Activated T-helper 1 cell treated with Interleukin-2 at 50 U/mL for 16 hours (primary cell): ENCODE results near the gene COL12A1.

Experiments used
- DNase-seq: peaks from one replicate; pipeline ENCODE4 v3.0.0-alpha.2; 2020; ENCODE audit warnings: low read depth

The COL12A1 gene

DNA sequence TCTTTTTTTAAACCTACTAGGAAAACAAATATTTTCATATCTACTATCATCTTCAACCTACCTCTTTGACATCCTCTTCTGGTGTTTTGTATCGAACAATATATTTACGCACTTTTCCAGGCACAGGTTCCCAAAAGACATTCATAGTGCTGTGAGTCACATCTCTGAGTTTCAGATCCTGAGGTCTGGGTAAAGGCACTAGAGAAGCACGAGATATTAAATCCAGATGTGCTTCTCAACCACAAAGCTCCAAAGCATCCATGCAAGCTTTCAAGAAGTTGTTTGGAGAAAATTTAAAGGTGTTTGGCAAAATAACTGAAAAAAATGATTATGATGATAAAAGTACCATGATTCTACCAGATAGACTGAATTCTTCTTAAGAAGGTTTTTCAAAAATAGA is 62.7 kb downstream of the COL12A1 start:
- DNase-seq, result no peak

DNA sequence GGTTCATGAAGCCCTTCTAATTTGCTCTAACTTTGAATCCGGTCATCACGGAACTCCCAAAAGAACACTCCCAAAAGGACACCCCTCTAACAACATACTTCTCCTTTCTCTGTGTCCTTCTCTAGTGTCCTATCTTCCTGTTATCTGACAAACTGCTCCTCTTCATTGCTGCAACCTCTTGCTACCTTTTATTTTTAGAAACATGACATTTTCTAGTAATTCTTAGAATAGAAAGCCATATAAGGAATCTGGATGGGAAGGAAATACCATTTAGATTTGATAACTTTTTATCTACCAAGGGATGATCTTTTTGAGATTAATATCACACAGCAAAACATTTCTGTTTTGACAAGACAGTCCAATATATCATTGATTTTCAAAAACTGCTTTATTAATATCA is 63.1 kb downstream of the COL12A1 start:
- DNase-seq, result no peak

DNA sequence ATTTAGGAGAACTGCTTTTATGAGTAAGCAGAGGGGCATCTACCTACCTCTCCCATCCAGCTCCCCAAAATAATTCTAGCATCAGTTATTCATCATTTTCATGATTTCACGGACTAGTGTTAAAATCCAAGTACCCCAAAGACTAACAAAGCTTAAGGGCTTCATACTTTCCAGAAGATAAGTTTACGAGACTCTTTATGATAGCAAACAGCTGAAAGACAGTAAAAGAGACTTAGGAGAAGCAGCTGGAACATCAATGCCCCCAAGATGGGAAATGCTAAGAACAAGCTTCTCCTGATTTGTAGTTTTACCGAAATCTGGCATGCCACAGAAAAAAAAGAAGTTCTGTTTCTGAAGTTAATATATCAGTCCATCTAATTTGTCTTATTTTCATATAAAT is 70.0 kb downstream of the COL12A1 start:
- no peak for DNase-seq

DNA sequence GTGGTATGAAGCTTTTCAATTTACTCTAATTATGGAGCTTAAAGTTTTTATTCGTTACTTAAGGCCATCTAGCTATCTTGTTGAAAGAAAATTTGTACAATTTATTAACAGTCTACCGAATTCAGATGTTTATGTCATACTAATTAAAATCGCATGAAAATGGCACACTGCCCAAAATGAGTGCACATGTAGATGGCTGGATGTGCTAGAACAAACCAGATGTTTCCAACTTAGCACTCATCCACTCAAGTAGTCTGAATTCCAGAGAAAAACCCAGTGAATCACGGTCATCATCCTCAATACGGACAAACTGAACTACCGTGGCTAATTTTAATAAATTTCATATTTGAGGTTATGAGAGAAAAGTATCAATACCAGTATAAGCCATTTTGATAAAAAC is 70.4 kb downstream of the COL12A1 start:
- no peak for DNase-seq

DNA sequence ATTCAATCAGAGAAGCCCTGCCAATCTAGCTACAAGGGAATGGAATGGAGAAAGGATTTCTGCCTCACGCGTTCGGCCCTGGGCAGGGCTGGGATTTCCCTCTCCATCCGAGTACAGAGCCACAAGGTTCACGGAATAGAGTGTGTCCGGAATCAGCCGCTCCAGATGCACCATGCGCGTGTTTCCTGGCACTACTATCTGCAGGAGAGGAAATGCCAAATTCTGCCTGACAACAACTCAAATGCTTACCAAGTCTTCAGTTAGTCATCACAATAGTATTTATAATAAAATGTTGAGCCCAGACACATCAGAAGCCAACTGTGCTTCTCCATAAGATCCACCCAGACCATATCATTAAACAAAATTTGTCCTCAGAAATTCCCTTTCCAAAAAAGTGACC is 75.1 kb downstream of the COL12A1 start:
- no peak for DNase-seq

DNA sequence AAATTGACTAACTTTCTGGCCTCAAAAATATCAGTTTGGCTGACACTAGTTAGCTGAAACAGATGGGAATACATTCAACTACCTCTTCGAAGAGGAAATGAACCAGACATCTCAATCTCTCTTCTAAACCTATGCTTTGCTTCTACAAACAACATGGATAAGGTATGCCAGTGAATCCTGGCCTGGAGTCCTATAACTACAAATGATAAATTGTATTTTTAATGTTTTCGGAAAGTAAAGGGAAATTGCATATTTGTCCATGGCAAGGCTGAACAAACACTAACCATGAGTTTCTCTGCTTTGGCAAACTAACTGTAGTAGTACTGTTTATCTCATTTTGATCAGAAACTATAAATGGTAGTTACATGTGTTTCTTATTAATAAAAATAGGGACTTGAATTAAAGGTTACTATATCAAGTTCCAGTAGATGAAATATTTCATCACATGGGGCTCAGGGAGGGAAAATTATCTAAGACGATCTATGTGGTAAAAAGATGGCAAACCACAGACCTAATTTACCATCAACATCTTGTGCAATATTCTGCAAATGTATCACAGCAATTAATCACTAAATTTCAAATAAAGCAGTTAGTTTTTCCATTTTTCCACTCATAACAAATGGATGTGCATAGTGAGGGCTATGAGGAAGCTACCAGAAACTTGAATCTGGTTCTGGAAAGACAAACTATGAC is 76.8 kb downstream of the COL12A1 start:
- DNase-seq, result no peak

DNA sequence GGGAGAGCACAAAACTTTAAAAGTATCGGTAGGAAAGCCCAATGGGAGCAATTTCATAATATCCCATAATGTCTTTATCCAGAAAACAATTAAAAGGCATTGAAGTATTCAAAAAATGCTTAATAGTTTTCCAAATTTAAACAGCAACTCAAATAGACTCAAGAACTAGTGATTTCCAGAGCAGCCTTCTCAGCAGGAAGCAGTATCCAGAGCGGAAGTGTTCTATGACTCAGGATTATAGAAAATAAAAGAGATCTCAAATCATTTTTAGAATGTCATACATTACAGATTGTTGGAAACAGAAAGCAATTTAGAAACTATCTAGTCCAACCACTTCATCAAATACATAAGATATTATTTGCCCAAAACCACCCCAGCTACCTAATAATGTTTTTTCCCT is 79.3 kb downstream of the COL12A1 start:
- DNase-seq, result no peak

DNA sequence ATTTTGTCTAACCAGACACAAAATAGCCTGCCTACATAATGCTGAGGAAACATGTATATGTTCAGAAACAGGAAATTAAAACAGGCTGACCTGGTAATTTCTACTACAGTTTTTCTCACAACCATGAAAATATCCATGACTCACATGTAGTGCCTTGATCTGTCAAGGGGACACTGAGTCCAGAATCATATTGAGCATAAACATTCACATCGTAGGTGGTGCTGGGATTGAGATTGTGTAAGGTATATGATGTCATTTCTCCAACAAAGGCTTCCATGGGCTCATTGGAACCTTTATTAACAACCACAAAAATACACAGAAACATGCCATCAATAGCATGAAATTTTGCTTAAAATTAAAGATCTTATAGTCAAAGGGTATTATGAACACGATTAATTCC is 80.9 kb downstream of the COL12A1 start:
- DNase-seq, result no peak

DNA sequence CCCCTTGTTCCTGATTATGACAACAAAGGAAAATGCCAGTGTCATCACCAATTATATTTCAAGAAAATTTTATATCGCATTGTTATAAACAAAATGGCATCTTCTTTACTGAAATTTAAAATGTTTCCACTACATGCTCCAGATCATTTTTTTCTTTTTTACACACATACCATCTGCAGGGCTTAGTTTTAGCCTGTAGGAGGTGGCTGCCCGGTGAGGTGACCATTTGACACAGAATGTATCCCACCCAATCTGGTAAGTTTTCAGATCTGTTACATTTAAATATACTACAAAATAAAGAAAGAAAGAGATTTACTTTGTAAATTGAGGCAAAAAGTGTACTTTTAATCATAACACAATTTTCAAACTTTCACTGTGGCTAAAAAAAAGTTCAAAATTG is 81.8 kb downstream of the COL12A1 start:
- no peak for DNase-seq

DNA sequence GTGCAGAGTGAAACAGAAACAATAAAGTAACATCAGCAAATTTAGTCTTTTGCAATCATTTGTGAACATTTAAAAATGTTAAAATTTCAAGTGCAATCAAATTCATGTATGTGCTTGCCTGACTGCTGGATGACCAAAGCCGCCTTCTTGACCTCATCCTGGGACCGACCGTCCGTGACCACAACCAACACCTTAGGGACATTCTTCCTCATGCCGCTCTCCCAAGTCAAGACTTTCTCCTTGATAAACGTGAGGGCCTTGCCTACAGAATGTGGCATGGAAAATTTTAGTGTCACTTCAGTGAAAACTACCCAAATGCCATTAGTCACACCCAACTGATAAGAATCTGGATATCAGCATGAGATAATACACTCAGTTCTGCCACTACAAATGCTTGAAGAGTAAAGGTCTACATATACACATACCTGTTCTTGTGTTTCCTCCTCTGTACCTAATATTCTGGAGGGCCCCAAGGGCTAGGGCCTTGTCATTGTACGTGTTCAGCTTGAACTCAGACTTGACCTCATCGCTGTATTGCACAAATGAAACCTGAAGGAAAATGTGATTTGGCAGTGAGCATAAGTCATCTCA is 86.8 kb downstream of the COL12A1 start:
- no peak for DNase-seq

DNA sequence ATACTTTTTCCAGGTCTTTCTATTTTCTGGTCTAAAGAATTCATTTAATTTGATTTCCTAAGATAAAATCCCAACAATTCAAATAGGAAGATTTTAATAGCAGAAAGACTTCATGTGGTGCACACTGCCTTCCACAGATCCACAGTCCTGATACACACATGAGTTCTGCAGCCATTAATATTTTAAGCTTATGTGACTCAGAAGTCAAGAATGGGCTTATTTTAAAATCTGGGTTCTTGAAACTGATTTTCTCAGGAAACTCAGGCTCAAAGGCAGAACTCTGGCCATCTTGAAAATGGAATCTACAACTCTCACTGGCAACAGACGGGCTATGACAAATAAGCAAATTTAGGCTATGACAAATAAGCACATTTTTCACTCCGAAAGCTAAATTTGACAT is 88.2 kb downstream of the COL12A1 start:
- DNase-seq, result no peak

DNA sequence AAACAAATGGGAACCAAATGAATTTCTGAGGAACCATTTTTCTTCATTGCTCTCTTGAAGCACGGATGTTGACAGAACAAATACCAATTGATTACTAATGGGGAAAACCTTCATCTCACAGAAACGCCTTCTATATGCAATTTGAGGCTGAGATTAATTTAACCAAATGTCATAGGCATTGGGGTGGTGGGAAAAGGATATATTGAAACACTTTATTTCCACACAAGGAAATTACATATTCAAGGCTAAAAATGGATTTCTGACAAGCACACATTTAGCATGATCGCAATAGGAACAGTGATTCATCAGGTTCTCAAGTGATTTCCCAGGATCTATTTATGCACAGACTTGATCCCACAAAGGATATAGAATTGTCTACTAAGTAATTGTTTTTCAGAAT is 88.9 kb downstream of the COL12A1 start:
- no peak for DNase-seq

DNA sequence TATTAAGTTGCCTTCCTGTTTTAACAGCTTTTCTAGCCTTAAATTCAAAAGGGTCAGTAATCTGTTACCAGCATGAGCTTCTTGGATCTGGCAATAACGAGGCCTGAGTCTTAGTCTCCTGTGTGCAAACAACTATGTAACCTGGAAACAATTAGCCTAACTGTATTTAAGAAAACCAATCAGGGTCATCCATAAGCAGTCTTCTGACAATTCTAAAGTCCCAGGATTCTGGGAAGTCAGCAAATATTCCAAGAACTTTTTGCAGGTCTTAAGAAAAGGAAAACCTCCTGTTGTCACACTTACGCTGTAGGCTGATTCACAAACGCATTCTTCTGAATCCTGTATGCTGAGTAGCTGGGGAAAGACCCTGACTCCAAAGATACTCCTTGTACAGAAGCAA is 90.4 kb downstream of the COL12A1 start:
- DNase-seq, result no peak

DNA sequence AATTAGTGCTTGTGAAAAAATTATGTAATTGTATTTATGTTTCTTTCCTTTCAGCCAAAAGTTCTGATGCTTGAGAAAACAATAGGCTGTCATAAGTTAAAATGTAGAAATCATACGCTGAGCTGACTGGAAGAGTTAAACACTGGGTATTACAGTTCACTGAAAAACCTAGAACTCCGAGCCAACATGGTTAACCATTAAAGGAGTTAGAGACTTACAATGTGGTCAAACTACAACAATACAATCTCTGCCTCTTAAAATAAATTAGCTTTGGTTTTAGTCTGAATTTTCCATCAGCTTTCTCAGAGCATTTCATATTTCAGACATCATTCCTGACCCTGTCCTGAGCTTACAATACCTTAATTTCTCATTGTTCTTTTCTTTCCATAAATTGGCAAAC is 91.0 kb downstream of the COL12A1 start:
- DNase-seq, result no peak

DNA sequence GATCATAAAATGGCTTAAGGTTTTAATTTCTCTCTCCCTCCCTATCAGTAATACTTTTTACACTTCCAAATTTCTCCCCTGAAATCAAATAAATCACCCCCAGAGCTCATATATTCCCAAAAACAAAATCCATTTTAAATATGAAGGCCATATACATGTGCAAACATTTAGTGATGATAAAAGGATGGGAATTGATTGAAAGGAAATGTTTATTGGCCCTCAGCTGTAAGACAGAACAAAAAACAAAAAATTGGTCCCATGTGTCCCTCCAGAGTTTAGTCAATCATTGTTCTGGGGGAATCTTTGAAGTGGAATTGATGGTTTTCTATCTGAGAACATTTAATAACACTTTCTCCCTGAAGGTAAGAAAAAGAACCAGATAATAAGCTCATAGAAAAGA is 91.7 kb downstream of the COL12A1 start:
- DNase-seq, result no peak

DNA sequence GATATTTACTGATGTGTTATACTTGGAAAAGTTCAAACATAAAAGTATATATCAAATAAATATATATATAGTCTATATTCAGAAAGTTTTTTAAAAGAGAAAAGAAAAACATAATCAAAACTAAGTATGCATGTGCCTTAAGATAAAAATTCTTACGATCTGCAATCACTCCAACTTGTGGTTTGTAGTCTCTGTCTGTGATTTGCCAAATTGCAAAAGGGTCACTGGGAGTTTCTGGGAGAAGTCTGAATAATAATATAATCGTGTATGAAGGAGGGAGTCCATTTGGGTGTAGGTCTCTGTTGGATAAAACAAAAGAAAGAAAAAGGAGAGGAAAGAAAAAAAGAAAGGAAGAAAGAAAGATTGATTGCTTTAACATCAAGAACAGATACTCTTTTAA is 92.4 kb downstream of the COL12A1 start:
- DNase-seq, result no peak

DNA sequence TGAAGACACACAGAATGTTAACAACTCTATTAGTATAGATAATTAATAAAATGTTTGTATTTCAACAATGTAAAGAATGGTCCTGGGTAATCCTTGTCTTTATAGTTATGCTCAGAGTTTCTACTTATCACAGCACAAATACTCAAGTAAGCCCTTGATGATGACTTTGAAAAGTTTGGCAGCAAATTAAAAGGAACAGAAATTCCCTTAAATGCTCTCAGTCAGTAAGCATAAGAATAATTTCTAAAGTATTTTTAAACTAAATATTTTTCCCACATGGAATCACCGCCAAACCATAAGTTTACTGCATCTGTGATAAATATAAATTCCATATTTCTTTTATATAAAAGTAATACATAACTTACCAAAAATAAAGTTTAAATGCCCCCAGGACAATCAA is 96.1 kb downstream of the COL12A1 start:
- no peak for DNase-seq

DNA sequence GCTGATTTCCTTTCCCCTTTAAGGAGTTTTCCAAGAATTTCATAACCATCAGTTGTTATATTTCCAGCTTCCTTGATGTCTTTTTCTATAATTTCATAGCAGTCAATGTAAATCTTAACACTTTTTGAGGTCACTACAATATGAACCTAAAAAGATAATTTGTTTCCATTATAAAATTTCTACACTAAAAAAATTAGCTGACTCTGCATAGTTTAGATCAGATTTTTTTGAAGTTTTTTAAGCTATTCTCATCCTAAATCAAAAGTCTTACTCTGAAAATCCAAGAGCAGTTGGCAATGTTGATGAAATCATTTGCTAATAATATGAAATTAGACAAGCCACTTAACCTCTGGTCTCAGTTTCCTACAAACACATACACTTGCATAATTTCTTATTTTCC is 96.8 kb downstream of the COL12A1 start:
- no peak for DNase-seq

DNA sequence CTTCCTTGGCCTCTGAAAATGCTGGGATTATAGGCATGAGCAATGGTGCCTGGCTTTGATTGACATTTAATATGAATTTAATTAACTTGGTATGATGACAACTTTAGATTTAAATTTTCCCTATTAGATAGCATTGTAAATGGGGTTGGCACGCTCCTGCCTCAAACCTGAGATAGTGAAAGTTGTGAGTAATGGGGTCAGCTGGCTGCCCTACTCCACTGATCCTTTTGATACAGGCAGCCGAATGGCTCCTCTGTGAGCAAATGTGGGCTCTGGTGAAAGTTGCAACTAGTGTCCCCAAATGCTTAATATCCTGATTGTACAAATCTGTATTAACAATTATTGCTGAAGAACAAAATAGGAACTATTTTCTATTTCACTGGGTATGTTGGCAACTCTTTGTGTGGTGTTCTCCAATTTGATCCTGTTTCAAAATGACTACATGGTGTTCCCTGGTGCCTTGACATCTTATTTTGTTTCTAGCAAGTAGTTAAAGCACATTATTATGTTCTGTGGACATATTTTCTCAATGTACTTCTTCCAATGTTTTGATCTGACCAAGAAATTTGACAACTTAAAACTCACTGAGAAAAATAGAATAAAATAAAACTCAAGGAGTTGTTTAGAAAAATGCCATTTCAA is 97.4 kb downstream of the COL12A1 start:
- DNase-seq, result no peak

DNA sequence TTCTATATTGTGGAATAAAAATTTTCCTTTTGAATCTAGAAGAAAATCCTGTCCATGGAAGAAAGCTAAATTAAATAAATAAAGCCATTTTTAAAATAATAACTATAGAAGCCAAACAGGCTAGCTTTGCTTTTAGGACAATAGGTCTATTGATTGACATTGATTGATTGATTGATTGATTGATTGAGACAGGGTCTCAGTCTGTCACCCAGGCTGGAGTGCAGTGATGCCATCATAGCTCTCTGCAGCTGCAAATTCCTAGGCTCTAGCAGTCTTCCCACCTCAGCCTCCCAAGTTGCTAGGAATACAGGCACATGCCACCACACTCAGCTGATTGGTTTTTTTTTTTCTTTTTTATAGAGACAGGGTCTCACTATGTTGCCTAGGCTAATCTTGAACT is 97.9 kb downstream of the COL12A1 start:
- DNase-seq, result no peak

DNA sequence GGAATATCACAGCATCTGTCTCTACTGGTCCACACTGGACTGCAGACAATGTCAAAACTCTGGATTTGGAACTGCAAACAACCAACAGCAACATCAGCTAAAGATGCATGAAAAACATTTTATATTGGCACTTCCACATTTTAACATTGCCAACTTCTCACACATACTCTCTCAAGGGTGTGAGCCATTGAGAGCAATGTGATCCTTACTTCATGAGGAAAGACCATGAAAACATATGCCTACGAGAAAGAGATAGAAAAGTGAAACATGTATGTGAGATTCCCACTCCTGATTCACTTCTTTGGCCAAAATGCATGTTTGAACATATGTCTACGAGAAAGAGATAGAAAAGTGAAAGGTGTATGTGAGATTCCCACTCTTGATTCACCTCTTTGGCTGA is 99.4 kb downstream of the COL12A1 start:
- DNase-seq, result no peak

DNA sequence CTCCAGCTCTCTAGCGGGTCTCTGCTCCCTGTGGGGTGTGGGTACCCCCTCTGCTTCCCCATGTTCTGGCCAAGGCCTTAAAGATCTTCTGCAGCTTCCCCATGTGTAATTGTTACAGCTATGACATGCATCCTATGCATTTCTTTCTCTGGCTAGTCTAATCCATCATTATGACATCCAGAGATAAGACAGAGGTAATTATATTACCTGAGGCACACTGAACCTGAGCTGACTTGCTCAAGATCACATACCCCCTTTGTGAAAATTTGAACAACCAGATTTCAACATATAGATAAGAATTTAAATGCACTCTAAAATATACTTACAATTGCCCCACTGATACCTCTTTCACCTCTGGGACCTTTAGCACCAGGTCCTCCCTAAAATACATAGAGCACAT is 102.4 kb downstream of the COL12A1 start:
- no peak for DNase-seq

DNA sequence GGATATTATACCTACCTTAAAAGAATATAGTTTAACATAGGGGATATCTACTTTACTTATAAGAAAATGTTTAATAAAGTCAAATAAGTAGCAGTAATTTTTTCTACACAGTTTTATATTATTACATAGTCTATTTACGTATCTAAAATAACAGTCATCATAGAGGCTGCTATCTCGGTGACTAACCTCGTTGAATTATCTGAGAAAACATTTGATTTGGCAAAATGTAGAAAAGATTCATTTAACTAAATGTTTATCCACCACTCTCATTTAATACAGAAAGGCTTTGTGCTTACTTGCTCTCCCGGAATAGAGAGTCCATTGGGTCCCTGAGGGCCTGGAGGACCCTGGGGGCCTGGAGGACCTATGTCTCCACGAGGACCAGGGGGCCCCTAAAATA is 103.6 kb downstream of the COL12A1 start:
- no peak for DNase-seq

DNA sequence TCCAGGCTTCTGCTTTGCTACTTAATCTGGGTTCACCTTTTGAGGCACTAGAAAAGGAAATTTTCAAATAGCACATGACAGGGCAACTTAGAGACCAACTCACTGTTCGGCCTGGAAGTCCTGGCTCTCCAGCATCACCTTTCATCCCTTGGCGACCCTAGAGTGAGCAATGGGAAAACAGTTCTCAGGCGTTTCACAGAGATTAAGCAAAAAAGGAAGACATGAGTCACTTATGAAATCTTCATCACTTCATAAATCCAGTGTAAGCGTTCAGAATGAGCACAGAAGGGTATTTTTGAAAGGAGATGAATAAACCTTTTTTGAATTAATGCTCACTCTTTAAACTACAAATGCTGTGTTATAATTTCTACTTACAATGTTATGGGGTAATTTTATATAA is 104.0 kb downstream of the COL12A1 start:
- no peak for DNase-seq
